HG03469 (cell line): ENCODE data around the gene CDC42BPB.
"Not testable (repeated sequence)": the region's sequence is repeated elsewhere in the genome, so short reads cannot be mapped to it uniquely, and the experiment has no call there.

ENCODE experiments used
- ATAC-seq: cut with Tn5 transposase; IDR thresholded peaks from one replicate; pipeline ENCODE4 v1.9.1; 2021; ENCODE audit warnings: mild to moderate bottlenecking, moderate library complexity, moderate number of reproducible peaks; ENCODE audit not compliant: unreplicated experiment

Gene CDC42BPB

GRCh38 chr14:103056322-103057027 is 874 bp downstream of the CDC42BPB start:
- no peak for ATAC-seq

DNA sequence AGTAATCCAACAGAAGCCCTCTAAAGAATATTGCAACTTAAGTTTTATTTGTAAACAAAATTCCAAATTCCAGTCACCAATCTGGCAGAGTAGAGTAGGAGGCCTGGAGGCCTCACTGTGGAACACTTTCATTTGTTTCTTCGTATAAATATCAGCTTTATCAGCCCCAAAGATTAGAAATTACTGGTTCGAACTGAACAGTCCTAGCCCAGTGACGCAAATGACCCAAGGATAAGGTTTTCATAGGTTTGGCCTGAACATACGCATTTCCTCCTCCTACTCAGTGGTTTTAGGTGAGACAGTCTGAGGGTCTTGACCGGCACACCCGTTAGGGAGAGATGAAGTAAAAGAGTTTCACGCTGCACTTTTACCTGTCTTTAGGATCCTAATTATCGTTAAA is 1.7 kb downstream of the CDC42BPB start:
- ATAC-seq: no peak

DNA sequence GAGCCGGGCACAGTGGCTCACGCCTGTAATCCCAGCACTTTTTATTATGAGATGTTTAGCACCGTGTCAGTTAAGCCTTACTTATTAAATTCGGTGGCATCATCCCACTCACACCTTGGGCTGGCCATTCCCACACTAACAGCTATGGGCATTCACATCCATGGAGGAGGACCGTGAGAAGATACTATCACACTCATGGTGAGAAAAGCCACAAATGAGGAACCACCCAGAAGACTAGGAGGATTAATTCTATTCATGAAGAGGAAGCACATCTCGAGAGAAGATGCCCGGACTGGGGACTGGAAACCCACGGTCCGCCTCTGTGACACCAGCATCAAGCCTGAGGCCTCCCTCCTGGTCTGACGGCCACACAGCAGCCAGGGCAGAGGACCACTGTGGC is 4.9 kb downstream of the CDC42BPB start:
- ATAC-seq: no peak

GRCh38 chr14:103050935-103051334 is 6.4 kb downstream of the CDC42BPB start:
- no peak for ATAC-seq

- ATAC-seq: not testable (repeated sequence)
Measured at GRCh38 chr14:103047453-103047852, 9.9 kb downstream of the CDC42BPB start.

DNA sequence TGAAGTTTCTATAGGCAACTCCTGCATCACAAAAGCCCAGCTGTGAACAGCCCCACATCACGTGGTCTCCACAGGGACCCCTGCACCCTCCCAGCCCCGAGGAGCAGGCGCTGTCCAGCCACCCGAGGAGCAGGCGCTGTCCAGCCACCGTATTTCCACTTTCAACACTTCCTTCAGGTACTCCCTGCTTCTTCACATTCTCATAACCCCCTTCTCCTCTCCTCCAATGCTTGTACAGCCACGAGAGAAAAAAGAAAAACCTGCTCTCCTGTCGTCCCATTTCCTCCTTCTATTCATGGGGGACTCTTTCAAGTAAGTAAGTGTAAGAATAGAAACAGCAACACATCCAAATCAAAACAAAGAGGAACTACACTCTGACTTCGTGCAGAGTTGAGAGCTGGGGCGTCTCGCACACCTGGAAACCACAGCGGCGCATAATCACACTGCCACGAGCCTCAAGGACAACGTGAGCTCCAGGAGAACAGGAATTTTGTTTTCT is 11.9 kb downstream of the CDC42BPB start:
- ATAC-seq: no peak

- no peak for ATAC-seq
Measured at GRCh38 chr14:103043257-103044015, 13.9 kb downstream of the CDC42BPB start.

GRCh38 chr14:103041464-103041863 is 15.9 kb downstream of the CDC42BPB start:
- no peak for ATAC-seq

- ATAC-seq: no peak
Measured at GRCh38 chr14:103033681-103034096, 23.7 kb downstream of the CDC42BPB start.

DNA sequence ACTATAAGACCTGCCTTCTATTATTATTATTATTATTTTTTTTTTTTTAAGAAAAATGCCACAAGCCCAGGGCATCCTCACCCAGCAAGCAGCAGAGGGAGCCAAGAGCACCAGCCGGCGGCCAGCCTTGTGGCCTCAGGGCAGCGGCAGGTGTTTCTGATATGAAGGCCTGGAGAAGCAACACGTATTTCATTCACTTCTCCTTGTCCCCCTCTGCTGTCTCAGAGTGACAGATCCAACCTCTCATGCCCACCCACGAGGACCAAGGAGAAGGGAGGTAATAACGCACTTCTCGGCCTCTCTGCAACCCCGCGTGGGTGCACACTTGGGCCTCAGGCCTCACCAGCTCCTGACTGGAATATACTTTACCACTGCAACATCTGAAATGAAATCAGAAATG is 25.4 kb downstream of the CDC42BPB start:
- ATAC-seq: no peak

- ATAC-seq: no peak
Measured at GRCh38 chr14:103031566-103031911, 25.8 kb downstream of the CDC42BPB start.

- ATAC-seq: no peak
Measured at GRCh38 chr14:103030741-103031565, 26.4 kb downstream of the CDC42BPB start.

GRCh38 chr14:103029936-103030335 is 27.4 kb downstream of the CDC42BPB start:
- no peak for ATAC-seq

GRCh38 chr14:103028772-103029171 is 28.6 kb downstream of the CDC42BPB start:
- ATAC-seq: no peak

DNA sequence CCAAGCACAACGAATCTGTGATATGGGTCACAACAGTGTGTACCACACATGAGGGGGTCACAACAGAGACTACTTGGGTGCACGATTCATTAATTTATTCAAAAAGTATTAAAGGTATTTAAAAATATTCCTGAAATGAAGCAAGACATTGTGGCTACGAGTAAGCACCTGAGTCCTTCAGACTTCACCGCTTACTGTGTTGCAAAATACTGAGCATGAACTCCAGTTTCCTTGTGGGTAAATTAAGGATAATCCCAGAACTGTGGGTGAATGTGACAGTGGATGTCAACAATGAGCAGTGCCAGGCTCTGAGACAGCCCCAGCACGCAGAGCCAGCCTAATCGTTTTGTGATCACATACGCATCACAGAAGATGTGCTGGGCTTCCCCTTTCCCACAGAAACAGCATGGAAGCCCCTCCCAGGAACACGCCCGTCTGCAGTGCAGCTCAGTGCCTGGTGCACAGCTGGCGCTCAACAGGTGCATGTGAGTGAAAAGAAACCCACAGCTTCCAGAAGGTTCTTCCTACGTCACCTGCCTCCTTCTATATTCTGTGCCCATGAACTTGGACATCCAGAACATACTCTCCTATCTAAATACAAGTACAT is 29.1 kb downstream of the CDC42BPB start:
- ATAC-seq: no peak

GRCh38 chr14:103027451-103027850 is 29.9 kb downstream of the CDC42BPB start:
- ATAC-seq: no peak

DNA sequence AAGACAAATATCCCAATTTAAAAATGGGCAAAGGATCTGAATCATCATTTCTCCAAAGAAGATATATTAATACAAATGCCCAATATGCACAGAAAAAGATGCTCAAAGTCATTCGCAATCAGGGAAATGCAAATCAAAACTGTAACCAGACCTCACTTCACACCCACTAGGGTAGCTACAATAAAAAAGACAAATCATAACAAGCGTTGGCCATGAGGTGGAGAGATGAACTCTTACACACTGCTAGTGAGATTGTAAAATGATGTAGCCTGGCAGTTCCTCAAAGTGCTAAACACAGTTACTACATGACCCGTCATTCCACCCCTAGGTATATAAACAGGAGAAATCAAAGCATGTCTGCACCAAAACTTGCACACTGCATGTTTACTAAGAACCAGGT is 30.4 kb downstream of the CDC42BPB start:
- no peak for ATAC-seq

GRCh38 chr14:103026196-103026595 is 31.2 kb downstream of the CDC42BPB start:
- ATAC-seq: not testable (repeated sequence)

GRCh38 chr14:103023881-103024473 is 33.4 kb downstream of the CDC42BPB start:
- no peak for ATAC-seq

DNA sequence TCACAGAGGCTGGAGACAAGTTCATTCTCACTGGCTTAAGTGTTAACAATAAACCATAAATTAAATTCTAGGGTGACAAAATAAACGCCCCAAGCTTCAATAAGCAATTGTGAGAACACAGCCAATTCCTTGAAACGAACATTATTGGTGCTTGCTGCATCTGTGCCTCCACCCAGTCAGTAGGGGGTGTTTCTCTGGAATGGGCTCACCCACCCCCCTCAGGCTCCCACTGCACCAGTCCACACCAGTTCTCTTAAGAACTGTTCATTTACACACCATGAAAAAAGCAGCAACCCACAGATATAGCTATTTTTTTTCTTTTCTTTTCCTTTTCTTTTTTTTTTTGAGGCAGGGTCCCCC is 34.7 kb downstream of the CDC42BPB start:
- no peak for ATAC-seq
